Kidney (tissue), 14 donors: ENCODE data around the gene CRB2. TPM values are rescaled to one million over a fixed set of nuclear protein-coding genes. Genes with fewer than 3 reads are reported as not detected.

Experiments used
- DNase-seq, 5 donors: peaks; one replicate each; pipeline ENCODE4 v3.0.0-alpha.2; 2013 to 2020
- FAIRE-seq: peaks from 2 replicates; lab custom pipeline; 2012; peaks lifted over from hg19 to GRCh38; lab: Jason Lieb, UNC
- H3K27ac ChIP-seq, 2 donors: one replicate each; pipeline ENCODE4 v1.7.0; 2013; ENCODE audit warnings: low read depth in 2 of 2, low read length in 2 of 2, inconsistent platforms in 1 of 2
- H3K27me3 ChIP-seq: one replicate; pipeline ENCODE4 v1.7.1; 2013; ENCODE audit warnings: low read length, inconsistent platforms; ENCODE audit not compliant: control insufficient read depth, insufficient read depth
- H3K36me3 ChIP-seq, 3 donors: one replicate each; pipeline versions ENCODE4 v1.7.0 to v1.7.1; 2013; ENCODE audit warnings: low read length in 3 of 3, control low read depth in 1 of 3, inconsistent platforms in 1 of 3; ENCODE audit not compliant: insufficient read depth in 3 of 3, control insufficient read depth in 2 of 3
- H3K4me1 ChIP-seq, 3 donors: one replicate each; pipeline versions ENCODE4 v1.7.0 to v1.7.1; 2013; ENCODE audit warnings: low read length in 3 of 3, inconsistent platforms in 1 of 3, low read depth in 1 of 3; ENCODE audit not compliant: control insufficient read depth in 2 of 3, insufficient read depth in 2 of 3
- H3K4me3 ChIP-seq, 3 donors: one replicate each; pipeline versions ENCODE4 v1.7.0 to v1.8.1; 2013; ENCODE audit warnings: low read length in 3 of 3, control low read depth in 1 of 3, inconsistent platforms in 1 of 3
- H3K9ac ChIP-seq, 3 donors: one replicate each; pipeline versions ENCODE4 v1.7.0 to v1.7.1; 2013; ENCODE audit warnings: low read length in 3 of 3, control low read depth in 1 of 3, inconsistent platforms in 1 of 3
- H3K9me3 ChIP-seq, 3 donors: one replicate each; pipeline versions ENCODE4 v1.7.0 to v1.7.1; 2013; ENCODE audit warnings: low read length in 3 of 3, control low read depth in 1 of 3, inconsistent platforms in 1 of 3; ENCODE audit not compliant: control insufficient read depth in 2 of 3, insufficient read depth in 1 of 3
- CTCF ChIP-seq: IDR thresholded peaks from 3 replicates; pipeline ENCODE4 v1.5.1; 2012; ENCODE audit warnings: mild to moderate bottlenecking, moderate library complexity, borderline replicate concordance; ENCODE audit not compliant: insufficient read depth; ENCODE audit errors: extremely low read depth
- intact Hi-C: fragments of 100-400 bp; cut with DNase I; formaldehyde crosslinking; loops from one replicate; pipeline ENCODE4 v1.11.1; 2022
- polyA plus RNA-seq: library from polyadenylated mRNA; stranded (reverse); fragments of 350-450 nt; fragmentation: Illumina TruSeq; extraction: RNeasy Lipid Tissue Mini Kit (QIAGEN cat#74804); gene quantifications from one replicate; pipeline ENCODE4 v1.2.3, GENCODE V29; 2014; ENCODE audit warnings: low read depth, low replicate concordance; ENCODE audit not compliant: insufficient read depth
- total RNA-seq: library from RNA; stranded (reverse); fragmentation: NEBNext Ultra II Directional; extraction: Animal tissue kit (Norgen Biotek cat#: 25700); gene quantifications from one replicate; pipeline ENCODE4 v1.2.1, GENCODE V29; 2021
- donor health status: control.
- donor health status: control.
- donor health status: control.
- donor health status: control.
- donor health status: control.
- donor health status: DM: yes; HTN: yes; CAD: no.
- donor health status: Normal renal cell carcinoma (clear cell type).

CRB2 gene
- total and polyA plus RNA-seq, 2 donors from 2014 or later = 0.88 to 8.4 TPM

- no peaks in the 10 kb centered on the region for H3K9me3 ChIP-seq
- H3K27me3 ChIP-seq = no peaks in the 10 kb centered on the region
- H3K9ac ChIP-seq = no peak overlapping the region
- DNase-seq (no peak), FAIRE-seq (no peak)
- H3K4me3 ChIP-seq = no peak overlapping the region
- H3K27ac ChIP-seq = no peak overlapping the region
- intact Hi-C loops = no loop called here
- no peaks in the 10 kb centered on the region for H3K4me1 ChIP-seq
- no peak for TF ChIP-seq CTCF
- H3K36me3 ChIP-seq = no peaks in the 10 kb centered on the region
These were observed 45.0 kb downstream of the CRB2 start for GRCh38 chr9:123400926-123401503.

- intact Hi-C loops = no loop called here
- Histone ChIP-seq H3K27ac (no peak overlapping the region), H3K4me3 (no peak overlapping the region), H3K9ac (no peak overlapping the region), H3K27me3 (no peaks in the 10 kb centered on the region), H3K36me3 (no peaks in the 10 kb centered on the region), H3K4me1 (no peaks in the 10 kb centered on the region), H3K9me3 (no peaks in the 10 kb centered on the region)
- TF ChIP-seq CTCF = peak; percentile 57
- DNase-seq (peak in 3 of 5 donors; percentile 61 to 70 (median 66)), FAIRE-seq (no peak)
These were observed 46.0 kb downstream of the CRB2 start for GRCh38 chr9:123401879-123402513.

- Histone ChIP-seq H3K4me1 (no peaks in the 10 kb centered on the region), H3K27ac (no peak overlapping the region), H3K27me3 (no peaks in the 10 kb centered on the region), H3K9ac (no peak overlapping the region), H3K4me3 (no peak overlapping the region), H3K36me3 (peaks cover 0 to 2% (median 0%) of the 10 kb centered on the region in 3 donors), H3K9me3 (no peaks in the 10 kb centered on the region)
- no peak for TF ChIP-seq CTCF
- DNase-seq (no peak), FAIRE-seq (no peak)
- intact Hi-C loops = no loop called here
These were observed 47.0 kb downstream of the CRB2 start for GRCh38 chr9:123402981-123403509.
